GM08714 (cell line): ENCODE results near the gene TTC24.
"Not testable (repeated sequence)": the region's sequence is repeated elsewhere in the genome, so short reads cannot be mapped to it uniquely, and the experiment has no call there.

Source experiments
- H3K4me3 ChIP-seq: fragments of 200-500 bp; sonication (Bioruptor generic); 2 replicates; pipeline ENCODE4 v1.5.1; 2014; ENCODE audit warnings: mild to moderate bottlenecking, low read length, inconsistent platforms
- ZNF274 ChIP-seq: IDR thresholded peaks from 2 replicates; pipeline ENCODE4 v1.6.1; 2012; ENCODE audit warnings: mild to moderate bottlenecking, low read depth, low read length

TTC24 gene

GRCh38 chr1:156549831-156550230, 29.7 kb upstream of the TTC24 start:
- no peak for TF ChIP-seq ZNF274

DNA sequence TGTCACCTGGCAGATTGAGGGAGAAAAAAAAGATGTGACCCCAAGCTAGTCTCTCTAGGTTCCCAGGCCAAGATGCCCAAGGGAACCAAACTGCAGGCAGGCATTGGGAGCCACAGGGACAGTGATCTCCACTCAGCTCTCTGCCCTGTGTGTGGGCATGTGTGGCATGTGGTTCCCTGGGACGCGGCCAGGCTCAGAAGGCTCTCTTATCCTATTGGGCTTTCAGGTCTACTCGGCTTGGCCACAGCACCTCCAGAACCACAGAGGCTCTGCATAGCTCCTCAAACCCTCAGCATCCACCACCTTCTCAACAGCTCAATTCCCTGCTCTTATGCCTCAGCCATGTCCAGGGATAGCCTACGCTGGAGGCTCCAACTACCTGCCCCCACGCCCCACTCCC, 29.2 kb upstream of the TTC24 start:
- no peak for TF ChIP-seq ZNF274
- H3K4me3 ChIP-seq, result no peak overlapping the region

More at GRCh38 chr1:156549831-156550230, 29.7 kb upstream of the TTC24 start:
- H3K4me3 ChIP-seq, result no peak overlapping the region

DNA sequence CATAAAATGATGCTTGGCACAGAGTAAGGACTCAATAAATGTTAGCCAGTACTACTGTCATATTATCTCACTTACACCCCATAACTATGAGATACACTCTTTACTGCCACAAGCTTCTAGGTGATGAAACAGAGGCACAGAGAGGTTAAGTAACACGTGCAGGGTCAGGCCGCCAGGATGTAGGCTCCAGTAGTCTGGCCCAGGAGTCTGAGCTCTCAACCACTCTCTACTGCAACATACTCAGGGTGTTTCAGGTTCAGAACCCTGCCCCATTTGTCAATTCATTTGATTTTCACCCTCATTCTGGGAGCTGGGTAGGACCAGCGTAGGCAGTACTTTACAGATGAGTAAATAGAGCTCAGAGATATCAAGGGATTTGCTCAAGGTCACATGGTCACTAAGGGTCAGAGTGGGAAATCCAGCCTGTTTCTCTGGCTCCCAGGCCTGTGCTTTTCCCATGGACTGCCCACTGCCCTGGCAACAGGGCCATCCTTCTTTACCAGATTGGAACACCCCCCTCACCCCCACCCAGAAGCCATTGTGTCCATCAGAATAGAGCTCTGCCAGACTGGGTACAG, 28.4 kb upstream of the TTC24 start:
- H3K4me3 ChIP-seq, result no peak overlapping the region
- no peak for TF ChIP-seq ZNF274

- H3K4me3 ChIP-seq, result no peak overlapping the region
- TF ChIP-seq ZNF274, result no peak
Measured at GRCh38 chr1:156551869-156552268, 27.7 kb upstream of the TTC24 start.

- no peak overlapping the region for H3K4me3 ChIP-seq
- no peak for TF ChIP-seq ZNF274
Measured at GRCh38 chr1:156552518-156552917, 27.0 kb upstream of the TTC24 start.

- H3K4me3 ChIP-seq, result not testable (repeated sequence)
Measured at GRCh38 chr1:156552937-156553336, 26.6 kb upstream of the TTC24 start.

DNA sequence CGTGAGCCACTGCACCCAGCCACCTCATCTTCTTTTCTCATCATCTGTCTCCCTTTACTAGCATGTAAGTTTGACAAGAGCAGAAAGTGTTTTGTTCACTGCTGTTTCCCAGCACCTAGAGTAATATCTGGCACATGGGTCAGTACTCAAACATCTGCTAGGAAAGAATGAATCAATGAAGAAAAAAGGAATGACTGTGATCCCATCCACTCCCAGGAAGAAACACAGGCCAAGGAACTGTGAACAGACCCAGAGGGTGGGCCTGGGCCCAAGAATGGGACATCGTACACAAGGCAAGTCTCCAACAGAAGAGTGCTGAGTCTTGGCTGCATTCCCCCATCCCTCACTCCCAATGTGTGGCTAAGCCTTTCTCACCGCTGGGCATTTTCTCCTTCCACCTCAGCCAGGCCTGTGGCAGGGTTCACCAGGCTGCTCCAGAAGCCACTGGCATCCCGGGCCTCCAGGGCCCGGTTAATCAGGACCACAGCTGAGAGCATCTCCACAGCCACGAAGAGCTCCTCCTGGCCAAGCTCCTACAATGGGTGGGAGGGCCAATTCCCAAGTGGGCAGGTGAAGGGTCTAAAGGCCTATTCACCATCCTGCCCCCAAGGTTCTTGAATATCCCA, 25.6 kb upstream of the TTC24 start:
- H3K4me3 ChIP-seq, result no peak overlapping the region
- TF ChIP-seq ZNF274, result no peak

GRCh38 chr1:156554971-156555370, 24.6 kb upstream of the TTC24 start:
- H3K4me3 ChIP-seq, result no peak overlapping the region
- TF ChIP-seq ZNF274, result no peak

GRCh38 chr1:156555715-156556114, 23.8 kb upstream of the TTC24 start:
- TF ChIP-seq ZNF274, result no peak
- no peak overlapping the region for H3K4me3 ChIP-seq

- no peak for TF ChIP-seq ZNF274
- no peak overlapping the region for H3K4me3 ChIP-seq
Measured at GRCh38 chr1:156556354-156556753, 23.2 kb upstream of the TTC24 start.

DNA sequence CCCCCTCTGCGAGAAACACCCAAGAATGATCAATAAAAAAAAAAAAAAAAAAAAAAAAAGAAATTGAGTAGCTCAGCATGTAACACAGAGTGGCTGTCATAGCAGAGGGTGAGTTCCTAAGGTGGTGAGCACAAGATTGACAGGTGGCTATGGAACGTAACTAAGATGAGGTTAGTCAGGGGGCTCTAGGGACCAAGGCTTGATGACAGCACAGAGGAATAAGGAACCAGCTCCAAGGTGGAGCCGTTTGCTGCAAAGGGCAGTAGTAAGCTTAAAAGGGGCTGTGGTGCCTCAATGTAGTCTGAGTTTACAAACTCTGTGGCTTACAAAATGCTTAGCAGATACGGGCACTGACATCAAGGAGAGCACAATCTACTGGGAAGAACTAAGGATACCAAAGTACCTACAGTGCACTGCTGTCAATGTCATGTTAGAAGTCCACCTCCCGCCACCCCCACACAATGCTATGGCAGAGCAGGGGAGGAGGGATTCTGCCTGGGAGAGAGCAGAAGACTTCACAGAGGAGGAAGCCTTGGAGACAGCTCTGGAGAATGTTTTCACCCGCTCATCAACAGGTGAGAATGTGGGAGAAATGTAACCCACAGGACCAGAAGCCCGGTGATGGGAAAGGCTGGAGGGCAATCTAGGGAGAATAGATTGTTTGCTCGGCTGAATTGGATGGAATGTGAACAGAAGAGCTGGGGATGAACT, 20.3 kb upstream of the TTC24 start:
- H3K4me3 ChIP-seq, result no peak overlapping the region
- no peak for TF ChIP-seq ZNF274

GRCh38 chr1:156559797-156560385, 19.6 kb upstream of the TTC24 start:
- TF ChIP-seq ZNF274, result no peak
- no peak overlapping the region for H3K4me3 ChIP-seq

- H3K4me3 ChIP-seq, result no peak overlapping the region
- no peak for TF ChIP-seq ZNF274
Measured at GRCh38 chr1:156560585-156561163, 18.8 kb upstream of the TTC24 start.

- TF ChIP-seq ZNF274, result no peak
- no peak overlapping the region for H3K4me3 ChIP-seq
Measured at GRCh38 chr1:156565519-156565918, 14.0 kb upstream of the TTC24 start.

GRCh38 chr1:156566436-156566835, 13.1 kb upstream of the TTC24 start:
- no peak overlapping the region for H3K4me3 ChIP-seq
- TF ChIP-seq ZNF274, result no peak
